ENCODE results near the gene TENM4. TPM values are rescaled to one million over a fixed set of nuclear protein-coding genes. Genes with fewer than 3 reads are reported as not detected.

TENM4 gene
- total and polyA plus RNA-seq, 2 of the 8 experiments (the other 6 are each of a cell fraction or from before 2014, with no cell fraction given), result 3.5 to 7.2 TPM

DNA sequence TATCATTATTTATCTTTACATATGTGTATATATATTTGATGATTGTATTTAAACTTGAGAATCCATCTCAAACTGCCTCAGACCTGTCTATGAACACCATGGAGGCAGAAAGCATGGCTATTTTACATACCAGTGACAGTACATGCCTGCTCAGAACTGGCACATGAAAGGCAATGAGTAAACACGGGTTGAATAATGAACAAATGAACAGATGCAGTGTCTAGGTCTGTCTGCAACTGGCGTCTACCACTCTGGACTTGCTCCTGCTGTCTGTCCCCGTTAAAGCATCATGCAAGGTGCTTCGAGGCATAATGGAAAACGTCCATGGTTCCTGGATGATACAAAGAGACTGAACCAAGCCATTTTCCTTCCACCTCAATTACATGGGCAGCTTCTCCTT lies 594.6 kb downstream of the TENM4 start:
- H3K27ac ChIP-seq (ENCODE audit: low read depth, low read length), result no peak overlapping the region
- no peak overlapping the region for H4K91ac ChIP-seq (replicated peaks; ENCODE audit: insufficient read length, low read length)
- WGBS, 2 experiments (ENCODE audit: extremely low coverage in 1 of 2, insufficient coverage in 1 of 2, insufficient read length in 1 of 2, insufficient replicate concordance in 2 of 2, low coverage in 1 of 2, low lambda C conversion rate in 2 of 2, missing lambda C conversion rate in 1 of 2), result 85% methylated on average over 5 of the region's 5 CpGs; no CpG with 5 or more reads in 1 of the 2 experiments
- H3K14ac ChIP-seq (ENCODE audit: insufficient read length), result no peak overlapping the region
- H2AFZ ChIP-seq (ENCODE audit: low read length), result no peak overlapping the region
- no peak overlapping the region for H3K23ac ChIP-seq (ENCODE audit: insufficient read length)
- H3K56ac ChIP-seq (replicated peaks; ENCODE audit: insufficient read length, low read depth, low read length), result no peak overlapping the region
- H2BK12ac ChIP-seq (ENCODE audit: low read depth, low read length), result no peak overlapping the region
- CTCF ChIA-PET (ENCODE audit: partially characterized antibody), result interaction anchor here (1.5 to 2.2 kb wide), 3 partner anchors 47 to 204 kb away, joined by 3 to 9 read pairs (median 5); no protein-coding TSS in a partner anchor
- no peak overlapping the region for H2BK15ac ChIP-seq (ENCODE audit: low read length)
- H3K9me3 ChIP-seq (ENCODE audit: insufficient read depth in 2 of 2, low read depth in 1 of 2, low read length in 1 of 2), result no peaks in the 10 kb centered on the region
- no peak overlapping the region for H3K4me2 ChIP-seq (ENCODE audit: insufficient read depth in 1 of 2, low read depth in 2 of 2, low read length in 2 of 2)
- no peak overlapping the region for H2BK5ac ChIP-seq (ENCODE audit: low read depth, low read length)
- H3K23me2 ChIP-seq (ENCODE audit: low read depth, low read length), result no peaks in the 10 kb centered on the region
- H4K5ac ChIP-seq (ENCODE audit: insufficient read length, low read depth, low read length), result no peak overlapping the region
- H3K4ac ChIP-seq (replicated peaks; ENCODE audit: insufficient read length, low read depth, low read length), result no peak overlapping the region
- no peak overlapping the region for H4K8ac ChIP-seq (ENCODE audit: extremely low read depth, insufficient read depth, low read length)
- no peaks in the 10 kb centered on the region for H3K27me3 ChIP-seq (replicated peaks in 1 of 4; ENCODE audit: control insufficient read depth in 3 of 4, extremely low read depth in 1 of 4, insufficient read depth in 3 of 4, low read length in 3 of 4)
- no peaks in the 10 kb centered on the region for H3K4me1 ChIP-seq (replicated peaks in 1 of 4; ENCODE audit: control insufficient read depth in 3 of 4, insufficient read depth in 4 of 4, low read length in 3 of 4)
- no peak overlapping the region for H2BK20ac ChIP-seq (ENCODE audit: low read length)
- no peak overlapping the region for H3K4me3 ChIP-seq (ENCODE audit: extremely low read depth in 1 of 4, insufficient read depth in 2 of 4, low read depth in 3 of 4, low read length in 4 of 4)
- DNase-seq (ENCODE audit: low read depth in 1 of 2, low spot score in 2 of 2) (no peak), FAIRE-seq (no peak)
- no peaks in the 10 kb centered on the region for H3K79me2 ChIP-seq (ENCODE audit: control insufficient read depth in 1 of 2, insufficient read depth in 2 of 2, low read length in 2 of 2)
- no peaks in the 10 kb centered on the region for H3K36me3 ChIP-seq (ENCODE audit: control insufficient read depth in 2 of 4, insufficient read depth in 4 of 4, low read length in 3 of 4)
- H4K20me1 ChIP-seq (replicated peaks in 1 of 2; ENCODE audit: control insufficient read depth in 1 of 2, insufficient read depth in 2 of 2, low read length in 2 of 2), result no peaks in the 10 kb centered on the region
- POLR2A ChIA-PET (ENCODE audit: partially characterized antibody), result no interaction called here
- H3K18ac ChIP-seq (ENCODE audit: extremely low read depth, low read length), result no peak overlapping the region
- no peak overlapping the region for H2AK5ac ChIP-seq (ENCODE audit: low read depth, low read length)
- H3K79me1 ChIP-seq (ENCODE audit: low read depth, low read length), result no peaks in the 10 kb centered on the region
- H3K9ac ChIP-seq (replicated peaks in 1 of 4; ENCODE audit: extremely low read depth in 1 of 4, low read depth in 3 of 4, low read length in 3 of 4), result no peak overlapping the region
- no peak overlapping the region for H2BK120ac ChIP-seq (replicated peaks; ENCODE audit: low read depth, low read length)
- TF ChIP-seq, protein P1, sequence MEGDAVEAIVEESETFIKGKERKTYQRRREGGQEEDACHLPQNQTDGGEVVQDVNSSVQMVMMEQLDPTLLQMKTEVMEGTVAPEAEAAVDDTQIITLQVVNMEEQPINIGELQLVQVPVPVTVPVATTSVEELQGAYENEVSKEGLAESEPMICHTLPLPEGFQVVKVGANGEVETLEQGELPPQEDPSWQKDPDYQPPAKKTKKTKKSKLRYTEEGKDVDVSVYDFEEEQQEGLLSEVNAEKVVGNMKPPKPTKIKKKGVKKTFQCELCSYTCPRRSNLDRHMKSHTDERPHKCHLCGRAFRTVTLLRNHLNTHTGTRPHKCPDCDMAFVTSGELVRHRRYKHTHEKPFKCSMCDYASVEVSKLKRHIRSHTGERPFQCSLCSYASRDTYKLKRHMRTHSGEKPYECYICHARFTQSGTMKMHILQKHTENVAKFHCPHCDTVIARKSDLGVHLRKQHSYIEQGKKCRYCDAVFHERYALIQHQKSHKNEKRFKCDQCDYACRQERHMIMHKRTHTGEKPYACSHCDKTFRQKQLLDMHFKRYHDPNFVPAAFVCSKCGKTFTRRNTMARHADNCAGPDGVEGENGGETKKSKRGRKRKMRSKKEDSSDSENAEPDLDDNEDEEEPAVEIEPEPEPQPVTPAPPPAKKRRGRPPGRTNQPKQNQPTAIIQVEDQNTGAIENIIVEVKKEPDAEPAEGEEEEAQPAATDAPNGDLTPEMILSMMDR (IDR thresholded peaks at IDR 0.05; ENCODE audit: control extremely low read depth in 1 of 3, insufficient read depth in 1 of 3, low read depth in 1 of 3, low read length in 3 of 3), result no peak
- no peak for TF ChIP-seq ZNF274 (IDR thresholded peaks at IDR 0.05; ENCODE audit: borderline replicate concordance, extremely low read depth, low read length)
- TF ChIP-seq TBP (IDR thresholded peaks at IDR 0.05; ENCODE audit: low read depth, low read length), result no peak
- no peak for TF ChIP-seq CREB1 (IDR thresholded peaks at IDR 0.05)
- TF ChIP-seq HDAC2 (IDR thresholded peaks at IDR 0.05; ENCODE audit: borderline replicate concordance in 1 of 2, low read depth in 2 of 2, low read length in 2 of 2), result no peak
- no peak for TF ChIP-seq SIRT6 (IDR thresholded peaks at IDR 0.05; ENCODE audit: low read length)
- TF ChIP-seq ASH2L (IDR thresholded peaks at IDR 0.05; ENCODE audit: low read length), result no peak
- TF ChIP-seq CEBPB (IDR thresholded peaks at IDR 0.05; ENCODE audit: low read depth, low read length), result no peak
